Measurements from ENCODE around the gene TNS3. TPM values are rescaled to one million over a fixed set of nuclear protein-coding genes. Genes with fewer than 3 reads are reported as not detected.

The TNS3 gene
- total and polyA plus RNA-seq, 2 donors (not counting 3 experiments of a cell fraction or from before 2014, with no cell fraction given) = 10.4 to 45.1 TPM

DNA sequence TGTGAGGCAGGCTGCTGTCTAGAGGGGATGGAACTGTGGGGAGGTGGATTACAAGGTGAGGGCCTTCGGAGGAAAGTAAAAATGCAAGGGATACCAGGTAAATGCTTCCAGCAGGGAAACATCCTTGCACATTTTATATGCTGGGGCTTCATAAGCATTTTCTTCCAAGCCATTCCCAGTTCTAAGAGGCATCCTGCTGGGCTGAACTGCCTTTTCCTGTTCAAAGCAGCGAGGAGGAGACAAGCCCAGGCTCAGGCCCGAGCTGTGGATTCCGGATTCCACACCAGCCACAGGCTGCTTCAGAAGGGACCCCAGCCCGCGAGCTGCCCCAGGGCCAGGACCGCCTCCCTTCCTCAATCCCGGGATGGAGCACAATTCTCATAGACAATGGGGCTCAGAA, 249.7 kb downstream of the TNS3 start:
- Histone ChIP-seq H3K9ac (replicated peaks; ENCODE audit: extremely low read depth, insufficient read depth, low read length) (no peak overlapping the region), H3K36me3 (ENCODE audit: control insufficient read depth in 2 of 2, extremely low read depth in 1 of 2, insufficient read depth in 2 of 2, low read length in 2 of 2) (no peaks in the 10 kb centered on the region), H3K4me2 (ENCODE audit: insufficient read depth, low read length) (no peak overlapping the region), H3K27ac (ENCODE audit: insufficient read depth, low read depth, low read length) (no peak overlapping the region), H3K4me1 (ENCODE audit: control insufficient read depth, extremely low read depth, insufficient read depth, low read length) (peaks cover 22% of the 10 kb centered on the region), H3K79me2 (ENCODE audit: control insufficient read depth, insufficient read depth, low read length) (no peaks in the 10 kb centered on the region), H4K20me1 (replicated peaks; ENCODE audit: control insufficient read depth, extremely low read depth, insufficient read depth, low read length) (no peaks in the 10 kb centered on the region), H3K27me3 (ENCODE audit: control insufficient read depth in 2 of 2, insufficient read depth in 2 of 2, low read length in 2 of 2) (no peaks in the 10 kb centered on the region), H3K9me1 (replicated peaks; ENCODE audit: control insufficient read depth, extremely low read depth, insufficient read depth, low read length) (no peaks in the 10 kb centered on the region), H2AFZ (ENCODE audit: low read depth, low read length) (no peak overlapping the region), H3K9me3 (replicated peaks; ENCODE audit: control insufficient read depth, insufficient read depth, low read length) (no peaks in the 10 kb centered on the region), H3K4me3 (replicated peaks in 1 of 3; ENCODE audit: insufficient read depth in 1 of 3, low read depth in 1 of 3, low read length in 3 of 3) (no peak overlapping the region)
- TF ChIP-seq POLR2A (IDR thresholded peaks at IDR 0.05; ENCODE audit: low read depth, low read length) (no peak), MAX (IDR thresholded peaks at IDR 0.05; ENCODE audit: insufficient read depth, insufficient read length) (no peak), MYC (IDR thresholded peaks at IDR 0.05; ENCODE audit: low read depth, low read length) (no peak), GATA2 (IDR thresholded peaks at IDR 0.05; ENCODE audit: insufficient read depth, insufficient read length, low read depth, low read length) (no peak), JUN (IDR thresholded peaks at IDR 0.05; ENCODE audit: borderline replicate concordance, insufficient read depth, insufficient read length, low read depth) (no peak), CTCF (IDR thresholded peaks at IDR 0.05; ENCODE audit: extremely low read depth in 1 of 2, insufficient read depth in 1 of 2, low read depth in 1 of 2, low read length in 2 of 2) (no peak), EZH2 (IDR thresholded peaks at IDR 0.05; ENCODE audit: borderline replicate concordance, low read depth, low read length, severe bottlenecking) (no peak), POLR2AphosphoS5 (IDR thresholded peaks at IDR 0.05; ENCODE audit: insufficient read depth, low read depth, low read length) (no peak), FOS (IDR thresholded peaks at IDR 0.05; ENCODE audit: borderline replicate concordance, insufficient read depth, low read length) (no peak)
- dilution Hi-C loops (cut with MboI; ENCODE audit: extremely low pct_ligation_motif_present, low sequenced_read_pairs) = no loop called here
- no peak for FAIRE-seq
- no TSS peak for BruUV-seq (replicated peaks)
- no peak for DNase-seq (ENCODE audit: low read depth, low spot score)
- CTCF ChIA-PET = no interaction called here
- intact Hi-C loops (cut with micrococcal nuclease) = no loop called here
- POLR2A ChIA-PET = no interaction called here

Measured in endothelial cell of umbilical vein (primary cell).